Retinal pigment epithelial cell (primary cell): ENCODE data around the gene L1CAM.

Source experiments
- DNase-seq: peaks from one replicate; pipeline ENCODE4 v3.0.0-alpha.2; 2010; ENCODE audit warnings: low read depth
- H3K4me3 ChIP-seq: 2 replicates; pipeline ENCODE4 v1.5.1; 2011; ENCODE audit warnings: mild to moderate bottlenecking, low read length, control low read depth, moderate library complexity
- TF ChIP-seq, protein P1 (sequence below): conservative IDR thresholded peaks from 2 replicates; pipeline ENCODE4 v1.5.1; 2011; ENCODE audit warnings: low read depth, low read length, control low read depth, inconsistent platforms

Gene L1CAM

DNA sequence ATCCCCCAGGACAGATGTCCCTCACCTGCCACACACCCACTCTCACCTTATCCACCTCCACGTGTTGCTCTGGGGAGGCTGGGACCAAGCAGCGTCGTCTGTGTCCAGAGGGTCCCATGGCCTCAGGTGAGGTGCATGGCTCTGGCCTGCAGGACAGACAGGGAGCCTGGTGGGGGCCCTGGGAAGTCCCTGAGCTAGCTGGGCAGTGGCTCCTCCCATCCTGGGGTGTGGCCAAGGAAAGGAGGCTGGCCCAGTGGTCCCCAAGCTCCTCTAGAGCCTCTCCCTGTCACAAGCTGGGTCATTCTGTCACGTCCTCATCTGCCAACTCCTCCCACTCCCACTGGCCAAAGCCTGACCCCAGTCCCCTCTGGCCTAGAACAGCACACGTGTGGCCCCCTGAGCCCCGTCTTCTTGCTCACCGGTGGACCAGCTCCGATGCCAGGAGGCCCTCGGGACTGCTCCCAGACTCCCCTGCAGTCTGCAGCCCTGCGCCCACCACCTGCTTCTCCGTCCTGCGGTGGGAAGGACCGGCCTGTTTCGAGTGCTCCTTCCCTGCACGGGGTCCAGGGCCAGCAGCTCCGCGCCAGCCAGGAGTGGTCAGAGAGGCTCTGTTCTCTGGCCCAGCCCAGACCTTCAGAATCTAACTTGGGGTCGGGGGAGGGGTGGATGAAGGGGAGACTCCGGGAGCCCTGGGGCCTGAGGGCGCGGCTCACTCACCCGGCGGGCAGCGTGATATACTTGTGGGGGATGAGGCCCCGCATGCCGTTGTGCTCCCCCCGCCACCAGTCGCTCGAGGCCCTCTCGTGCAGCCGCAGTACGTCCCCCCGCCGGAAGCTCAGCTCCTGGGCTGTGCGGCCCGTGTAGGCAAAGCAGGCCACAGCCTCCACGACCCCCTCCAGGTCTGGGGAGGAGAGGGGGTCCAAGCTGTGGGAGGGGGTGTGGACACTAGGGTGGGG lies 23.3 kb upstream of the L1CAM start:
- TF ChIP-seq, protein P1, sequence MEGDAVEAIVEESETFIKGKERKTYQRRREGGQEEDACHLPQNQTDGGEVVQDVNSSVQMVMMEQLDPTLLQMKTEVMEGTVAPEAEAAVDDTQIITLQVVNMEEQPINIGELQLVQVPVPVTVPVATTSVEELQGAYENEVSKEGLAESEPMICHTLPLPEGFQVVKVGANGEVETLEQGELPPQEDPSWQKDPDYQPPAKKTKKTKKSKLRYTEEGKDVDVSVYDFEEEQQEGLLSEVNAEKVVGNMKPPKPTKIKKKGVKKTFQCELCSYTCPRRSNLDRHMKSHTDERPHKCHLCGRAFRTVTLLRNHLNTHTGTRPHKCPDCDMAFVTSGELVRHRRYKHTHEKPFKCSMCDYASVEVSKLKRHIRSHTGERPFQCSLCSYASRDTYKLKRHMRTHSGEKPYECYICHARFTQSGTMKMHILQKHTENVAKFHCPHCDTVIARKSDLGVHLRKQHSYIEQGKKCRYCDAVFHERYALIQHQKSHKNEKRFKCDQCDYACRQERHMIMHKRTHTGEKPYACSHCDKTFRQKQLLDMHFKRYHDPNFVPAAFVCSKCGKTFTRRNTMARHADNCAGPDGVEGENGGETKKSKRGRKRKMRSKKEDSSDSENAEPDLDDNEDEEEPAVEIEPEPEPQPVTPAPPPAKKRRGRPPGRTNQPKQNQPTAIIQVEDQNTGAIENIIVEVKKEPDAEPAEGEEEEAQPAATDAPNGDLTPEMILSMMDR: no peak
- DNase-seq: no peak
- H3K4me3 ChIP-seq: no peak overlapping the region

DNA sequence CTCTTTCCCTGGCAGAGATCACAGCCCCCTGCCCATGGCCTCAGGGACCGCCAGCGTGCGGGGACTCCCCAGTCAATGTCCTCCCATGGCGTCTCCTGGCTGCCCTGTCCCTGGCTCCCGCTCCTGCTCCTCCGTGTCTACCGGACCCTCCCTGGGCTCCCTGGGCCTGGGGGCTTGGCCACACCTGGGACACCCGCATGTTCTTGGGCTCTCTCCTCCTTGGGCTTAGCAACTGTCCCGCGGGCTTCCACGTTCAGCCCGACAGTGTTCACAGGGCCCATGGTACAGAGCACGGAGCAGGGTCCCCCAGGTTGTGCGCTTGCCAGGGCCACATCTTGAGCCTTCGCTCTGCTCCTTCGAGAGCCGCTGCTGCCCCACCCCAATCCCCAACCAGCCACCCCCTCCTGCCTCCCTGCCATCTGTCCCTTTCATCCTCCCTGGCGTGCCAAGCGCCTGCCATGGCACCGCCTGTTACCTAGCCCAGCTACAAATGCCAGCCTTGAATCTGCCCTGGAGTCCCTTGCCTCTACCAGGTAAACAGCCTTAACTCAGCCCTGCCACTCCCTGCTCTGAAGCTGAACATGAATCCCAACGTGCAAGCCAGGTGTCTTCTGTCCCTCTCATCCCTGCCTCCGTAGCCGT lies 22.4 kb upstream of the L1CAM start:
- no peak for DNase-seq
- TF ChIP-seq, protein P1: no peak
- H3K4me3 ChIP-seq: no peak overlapping the region

DNA sequence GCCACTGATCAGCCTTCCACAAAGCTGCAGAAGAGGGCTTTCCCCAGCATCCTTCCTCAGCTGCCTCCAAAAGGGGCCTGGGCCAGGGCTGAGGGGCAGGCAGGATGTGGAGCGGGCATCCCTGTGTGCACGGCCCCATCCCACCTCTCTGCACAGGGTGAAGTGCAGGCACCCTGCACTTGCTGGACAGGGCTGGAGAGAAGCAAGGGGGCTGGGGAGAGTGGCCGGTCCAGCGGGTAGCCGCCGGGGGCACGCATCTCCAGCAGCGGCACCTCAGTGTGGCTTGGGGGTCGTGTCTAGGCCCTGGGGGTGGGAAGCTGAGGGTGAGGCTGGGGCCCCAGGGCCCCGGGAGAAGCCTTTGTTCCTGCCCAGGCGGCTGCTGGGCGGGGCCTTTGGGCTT lies 21.5 kb upstream of the L1CAM start:
- no peak for DNase-seq
- H3K4me3 ChIP-seq: no peak overlapping the region
- TF ChIP-seq, protein P1: no peak

DNA sequence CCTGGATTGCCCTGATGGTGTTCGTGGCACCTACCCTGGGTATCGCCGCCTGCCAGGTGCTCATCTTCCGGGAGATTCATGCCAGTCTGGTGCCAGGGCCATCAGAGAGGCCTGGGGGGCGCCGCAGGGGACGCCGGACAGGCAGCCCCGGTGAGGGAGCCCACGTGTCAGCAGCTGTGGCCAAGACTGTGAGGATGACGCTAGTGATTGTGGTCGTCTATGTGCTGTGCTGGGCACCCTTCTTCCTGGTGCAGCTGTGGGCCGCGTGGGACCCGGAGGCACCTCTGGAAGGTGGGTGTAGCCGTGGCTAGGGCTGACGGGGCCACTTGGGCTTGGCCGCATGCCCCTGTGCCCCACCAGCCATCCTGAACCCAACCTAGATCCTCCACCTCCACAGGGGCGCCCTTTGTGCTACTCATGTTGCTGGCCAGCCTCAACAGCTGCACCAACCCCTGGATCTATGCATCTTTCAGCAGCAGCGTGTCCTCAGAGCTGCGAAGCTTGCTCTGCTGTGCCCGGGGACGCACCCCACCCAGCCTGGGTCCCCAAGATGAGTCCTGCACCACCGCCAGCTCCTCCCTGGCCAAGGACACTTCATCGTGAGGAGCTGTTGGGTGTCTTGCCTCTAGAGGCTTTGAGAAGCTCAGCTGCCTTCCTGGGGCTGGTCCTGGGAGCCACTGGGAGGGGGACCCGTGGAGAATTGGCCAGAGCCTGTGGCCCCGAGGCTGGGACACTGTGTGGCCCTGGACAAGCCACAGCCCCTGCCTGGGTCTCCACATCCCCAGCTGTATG lies 20.3 kb upstream of the L1CAM start:
- DNase-seq: no peak
- TF ChIP-seq, protein P1: no peak
- no peak overlapping the region for H3K4me3 ChIP-seq

DNA sequence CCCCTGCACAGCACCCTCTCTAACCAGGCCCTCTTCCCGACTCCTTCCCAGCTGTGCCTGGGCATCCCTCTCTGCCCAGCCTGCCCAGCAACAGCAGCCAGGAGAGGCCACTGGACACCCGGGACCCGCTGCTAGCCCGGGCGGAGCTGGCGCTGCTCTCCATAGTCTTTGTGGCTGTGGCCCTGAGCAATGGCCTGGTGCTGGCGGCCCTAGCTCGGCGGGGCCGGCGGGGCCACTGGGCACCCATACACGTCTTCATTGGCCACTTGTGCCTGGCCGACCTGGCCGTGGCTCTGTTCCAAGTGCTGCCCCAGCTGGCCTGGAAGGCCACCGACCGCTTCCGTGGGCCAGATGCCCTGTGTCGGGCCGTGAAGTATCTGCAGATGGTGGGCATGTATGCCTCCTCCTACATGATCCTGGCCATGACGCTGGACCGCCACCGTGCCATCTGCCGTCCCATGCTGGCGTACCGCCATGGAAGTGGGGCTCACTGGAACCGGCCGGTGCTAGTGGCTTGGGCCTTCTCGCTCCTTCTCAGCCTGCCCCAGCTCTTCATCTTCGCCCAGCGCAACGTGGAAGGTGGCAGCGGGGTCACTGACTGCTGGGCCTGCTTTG lies 19.6 kb upstream of the L1CAM start:
- H3K4me3 ChIP-seq: no peak overlapping the region
- TF ChIP-seq, protein P1: no peak
- DNase-seq: no peak

DNA sequence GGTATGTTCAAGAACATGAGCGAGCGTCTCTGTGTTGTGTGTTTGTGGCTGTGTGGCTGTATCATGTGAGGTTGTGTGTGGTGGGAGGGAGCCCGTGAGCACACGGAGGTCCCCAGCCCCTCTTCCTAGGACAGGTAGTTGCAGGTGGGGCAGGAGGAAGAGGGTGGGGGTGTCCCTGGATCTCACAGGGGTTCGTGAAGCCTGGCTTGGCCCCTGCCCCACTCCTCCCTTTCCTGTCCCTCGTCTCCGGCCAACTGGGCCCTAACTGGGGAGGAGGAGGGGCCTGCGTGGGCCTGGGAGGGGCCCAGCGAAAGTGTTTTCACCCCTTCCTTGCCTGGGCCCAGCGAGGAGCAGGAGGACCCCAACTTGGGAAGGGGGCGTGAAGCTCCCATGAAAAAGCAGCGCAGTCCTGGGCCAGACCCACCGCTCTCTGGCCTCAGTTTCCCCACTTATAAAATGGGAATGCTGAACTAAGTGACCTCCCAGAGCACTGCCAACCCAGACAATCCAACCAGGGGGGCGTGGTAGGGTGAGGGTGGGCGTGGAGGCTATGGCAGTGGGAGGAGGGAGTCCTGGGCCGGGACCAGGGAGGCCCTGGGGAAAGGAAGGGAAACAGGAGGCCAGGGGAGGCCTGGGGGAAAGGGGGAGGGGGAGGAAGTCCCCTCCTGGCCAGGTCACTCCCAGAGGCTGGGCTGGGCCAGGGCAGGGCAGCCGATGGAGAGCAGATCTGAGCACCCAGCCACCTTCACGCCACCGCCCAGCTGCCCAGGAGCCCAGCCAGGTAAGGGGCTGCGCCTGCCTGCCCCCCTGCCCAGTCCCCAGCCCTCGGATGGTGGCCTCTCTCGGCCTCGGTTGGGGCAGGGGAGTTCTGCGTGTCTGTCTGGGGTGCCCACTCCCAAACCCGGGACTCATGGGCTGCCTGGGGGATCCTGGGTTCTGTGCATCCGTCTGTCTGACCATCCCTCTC lies 18.3 kb upstream of the L1CAM start, which contains the start of gene AVPR2:
Gene AVPR2, plus strand, starts transcription at position 683 of the 967 bp plus-strand sequence. CDS start 473 bp downstream, outside the sequence.
- H3K4me3 ChIP-seq: no peak within 1 kb of the TSS
- TF ChIP-seq, protein P1: no peak
- DNase-seq: no peak
